Measurements from ENCODE around the gene ASIP. TPM values are rescaled to one million over a fixed set of nuclear protein-coding genes. Genes with fewer than 3 reads are reported as not detected.
"Not testable (repeated sequence)": the region's sequence is repeated elsewhere in the genome, so short reads cannot be mapped to it uniquely, and the experiment has no call there.

ASIP gene
- total RNA-seq, 2 donors from 2014 or later: 1.2 to 1.5 TPM

- intact Hi-C loops (cut with DNase I): no loop called here
- peak; percentile 12 for ATAC-seq
- DNase-seq: no peak
Observed at GRCh38 chr20:34269996-34270627, 28.9 kb downstream of the ASIP start.

- intact Hi-C loops (cut with DNase I): no loop called here
- ATAC-seq (no peak), DNase-seq (no peak)
Observed at GRCh38 chr20:34271956-34272355, 30.7 kb downstream of the ASIP start.

DNA sequence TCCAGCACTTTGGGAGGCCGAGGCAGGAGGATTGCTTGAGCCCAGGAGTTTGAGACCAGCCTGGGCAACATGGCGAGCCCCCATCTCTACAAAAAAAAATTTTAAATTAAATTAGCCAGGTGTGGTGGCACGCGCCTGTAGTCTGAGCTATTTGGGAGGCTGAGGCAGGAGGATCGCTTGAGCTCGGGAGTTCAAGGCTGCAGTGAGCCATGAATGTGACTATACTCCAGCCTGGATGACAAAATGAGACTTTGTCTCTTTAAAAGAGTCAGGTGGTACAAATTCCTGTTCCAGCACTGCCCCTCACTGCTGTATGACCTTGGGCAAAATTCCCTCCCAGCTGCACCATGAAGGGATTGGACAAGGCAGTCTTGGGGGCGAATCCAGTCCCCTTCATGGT is 33.5 kb downstream of the ASIP start:
- ATAC-seq: no peak
- DNase-seq: no peak
- intact Hi-C loops (cut with DNase I): no loop called here

DNA sequence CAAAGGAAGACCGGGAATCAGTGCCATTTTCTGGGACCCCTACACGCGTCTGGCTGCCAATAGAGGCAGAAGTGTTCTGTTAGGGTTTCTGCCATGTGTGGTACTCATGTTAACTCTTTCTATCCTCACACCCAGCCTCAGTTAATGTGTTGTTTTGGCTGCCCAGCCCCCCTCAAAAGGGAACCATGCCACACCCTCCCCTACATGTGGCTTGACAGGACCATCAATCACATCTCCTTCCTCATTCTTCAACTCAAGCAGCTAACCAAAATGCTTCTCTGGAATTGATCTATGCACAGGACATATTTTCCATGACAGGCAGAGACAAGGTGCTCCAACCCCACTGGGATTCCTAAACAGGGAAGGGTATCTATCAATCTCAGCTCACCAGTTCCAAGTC is 40.0 kb downstream of the ASIP start:
- no peak for DNase-seq
- no peak for ATAC-seq
- intact Hi-C loops (cut with DNase I): no loop called here

DNA sequence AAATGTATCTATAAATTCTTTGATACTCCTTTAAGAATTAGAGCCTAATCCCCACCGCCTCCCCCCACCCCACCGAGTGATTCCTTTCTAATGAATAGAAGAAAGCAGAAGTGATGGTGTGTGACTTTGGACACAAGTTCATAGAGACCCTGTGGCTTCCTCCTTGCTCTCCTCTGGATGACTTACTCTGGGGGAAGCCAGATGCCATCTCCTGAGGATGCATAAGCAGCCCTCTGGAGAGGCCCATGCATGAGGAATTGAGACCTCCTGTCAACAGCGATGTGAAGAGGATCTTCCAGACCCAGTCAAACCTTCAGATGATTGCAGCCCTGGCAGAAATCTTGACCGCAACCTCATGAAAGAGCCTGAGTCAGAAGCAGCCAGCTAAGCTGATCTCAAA is 40.8 kb downstream of the ASIP start:
- ATAC-seq (no peak), DNase-seq (no peak)
- intact Hi-C loops (cut with DNase I): no loop called here

DNA sequence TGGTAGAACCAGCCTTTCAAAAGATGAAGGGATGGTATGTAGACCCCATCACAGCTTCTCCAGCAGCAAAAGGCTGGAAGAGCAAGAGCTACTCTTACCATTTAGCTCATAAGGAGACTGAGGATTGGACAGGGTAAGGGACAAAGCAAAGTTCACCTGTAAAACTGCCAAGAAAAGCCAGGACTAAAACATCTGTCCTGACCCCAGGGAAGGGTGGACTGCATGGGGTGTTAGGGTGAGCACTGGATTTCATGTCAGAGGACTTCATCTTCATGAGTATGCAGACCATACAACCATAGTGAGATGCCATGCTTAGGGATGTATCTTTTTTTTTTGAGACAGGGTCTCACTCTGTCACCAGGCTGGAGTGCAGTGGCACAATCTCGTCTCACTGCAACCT is 42.6 kb downstream of the ASIP start:
- no peak for ATAC-seq
- no peak for DNase-seq
- intact Hi-C loops (cut with DNase I): no loop called here

GRCh38 chr20:34285450-34285849 is 44.2 kb downstream of the ASIP start:
- DNase-seq (no peak), ATAC-seq (no peak)
- intact Hi-C loops (cut with DNase I): no loop called here

DNA sequence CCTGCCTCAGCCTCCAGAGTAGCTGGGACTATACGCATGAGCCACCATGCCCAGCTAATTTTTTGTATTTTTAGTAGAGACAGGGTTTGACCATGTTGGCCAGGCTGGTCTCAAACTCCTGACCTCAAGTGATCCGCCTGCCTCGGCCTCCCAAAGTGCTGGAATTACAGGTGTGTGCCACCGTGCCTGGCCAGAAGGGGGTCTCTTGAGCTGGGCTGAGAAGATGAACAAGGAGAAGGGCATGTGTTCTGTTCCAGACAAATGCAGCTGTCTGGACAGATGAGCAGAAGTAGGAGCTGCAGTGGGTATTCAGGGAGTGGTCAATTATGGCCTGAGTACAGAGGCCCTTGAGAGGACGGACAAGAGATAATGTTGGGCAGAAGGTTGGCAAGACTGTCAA is 46.3 kb downstream of the ASIP start:
- DNase-seq; ATAC-seq; intact Hi-C loops (cut with DNase I): not testable (repeated sequence)

DNA sequence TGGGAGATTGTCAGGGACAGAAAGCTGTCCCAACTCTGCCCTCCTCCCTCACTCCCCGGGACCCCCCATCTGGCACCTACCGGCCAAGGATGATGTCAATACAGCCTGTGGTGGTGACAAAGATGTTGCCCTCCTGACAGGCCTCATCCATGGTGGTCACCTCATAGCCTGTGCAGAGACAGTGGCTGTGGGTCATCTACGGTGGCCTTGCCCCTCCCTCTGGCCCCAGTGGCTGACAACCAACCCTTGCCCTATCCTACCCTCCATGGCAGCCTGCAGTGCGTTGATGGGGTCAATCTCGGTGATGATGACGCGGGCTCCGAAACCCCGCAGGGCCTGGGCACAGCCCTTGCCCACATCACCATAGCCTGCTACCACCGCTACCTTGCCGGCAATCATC is 49.2 kb downstream of the ASIP start:
- intact Hi-C loops (cut with DNase I): no loop called here
- ATAC-seq: no peak
- DNase-seq: no peak

- DNase-seq (no peak), ATAC-seq (no peak)
- intact Hi-C loops (cut with DNase I): no loop called here
Observed at GRCh38 chr20:34292496-34292895, 51.3 kb downstream of the ASIP start.

DNA sequence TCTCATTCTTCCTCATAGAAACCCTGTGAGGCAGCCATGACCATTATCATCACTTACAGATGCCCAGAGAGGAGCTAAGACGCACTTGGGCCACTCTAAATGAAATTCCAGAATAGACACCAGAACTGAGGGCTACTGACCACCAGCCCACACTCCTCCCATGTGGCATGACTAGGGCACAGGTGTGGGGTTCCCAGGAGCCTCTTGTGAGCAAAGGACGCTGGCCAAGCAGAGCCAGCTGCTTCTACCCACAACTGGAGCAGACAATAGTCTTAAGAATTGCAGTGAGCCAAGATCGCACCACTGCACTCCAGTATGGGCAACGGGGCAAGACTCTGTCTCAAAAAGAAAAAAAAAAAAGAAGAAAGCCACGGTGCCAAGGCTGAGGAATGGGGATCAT is 51.9 kb downstream of the ASIP start:
- DNase-seq (no peak), ATAC-seq (no peak)
- intact Hi-C loops (cut with DNase I): no loop called here

- no peak for ATAC-seq
- intact Hi-C loops (cut with DNase I): no loop called here
- no peak for DNase-seq
Observed at GRCh38 chr20:34293589-34293988, 52.4 kb downstream of the ASIP start.

DNA sequence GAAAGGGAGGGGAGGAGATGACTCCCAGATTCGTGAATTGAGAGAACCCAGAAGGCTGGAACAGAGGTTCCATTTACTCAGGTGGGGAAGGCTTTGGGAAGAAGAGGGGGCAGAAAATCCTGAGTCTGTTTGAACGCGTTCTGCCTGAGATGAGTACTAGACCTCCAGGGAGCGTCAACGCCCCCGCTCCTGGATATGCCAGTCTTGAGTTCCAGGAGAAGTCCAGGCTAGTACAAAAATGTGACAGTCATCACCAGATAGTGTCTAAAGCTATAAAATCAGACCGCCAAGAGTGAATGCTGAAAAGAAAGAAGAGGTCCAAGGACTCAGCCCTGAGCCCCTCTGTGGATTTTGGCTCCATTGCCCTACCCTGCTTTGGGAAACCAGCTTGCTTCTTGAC is 53.3 kb downstream of the ASIP start:
- no peak for DNase-seq
- ATAC-seq: no peak
- intact Hi-C loops (cut with DNase I): no loop called here

GRCh38 chr20:34295284-34295683 is 54.1 kb downstream of the ASIP start:
- ATAC-seq: no peak
- intact Hi-C loops (cut with DNase I): no loop called here
- no peak for DNase-seq

GRCh38 chr20:34296468-34296867 is 55.2 kb downstream of the ASIP start:
- intact Hi-C loops (cut with DNase I): no loop called here
- no peak for ATAC-seq
- DNase-seq: no peak

GRCh38 chr20:34298294-34298784 is 57.1 kb downstream of the ASIP start:
- ATAC-seq; DNase-seq; intact Hi-C loops (cut with DNase I): not testable (repeated sequence)

DNA sequence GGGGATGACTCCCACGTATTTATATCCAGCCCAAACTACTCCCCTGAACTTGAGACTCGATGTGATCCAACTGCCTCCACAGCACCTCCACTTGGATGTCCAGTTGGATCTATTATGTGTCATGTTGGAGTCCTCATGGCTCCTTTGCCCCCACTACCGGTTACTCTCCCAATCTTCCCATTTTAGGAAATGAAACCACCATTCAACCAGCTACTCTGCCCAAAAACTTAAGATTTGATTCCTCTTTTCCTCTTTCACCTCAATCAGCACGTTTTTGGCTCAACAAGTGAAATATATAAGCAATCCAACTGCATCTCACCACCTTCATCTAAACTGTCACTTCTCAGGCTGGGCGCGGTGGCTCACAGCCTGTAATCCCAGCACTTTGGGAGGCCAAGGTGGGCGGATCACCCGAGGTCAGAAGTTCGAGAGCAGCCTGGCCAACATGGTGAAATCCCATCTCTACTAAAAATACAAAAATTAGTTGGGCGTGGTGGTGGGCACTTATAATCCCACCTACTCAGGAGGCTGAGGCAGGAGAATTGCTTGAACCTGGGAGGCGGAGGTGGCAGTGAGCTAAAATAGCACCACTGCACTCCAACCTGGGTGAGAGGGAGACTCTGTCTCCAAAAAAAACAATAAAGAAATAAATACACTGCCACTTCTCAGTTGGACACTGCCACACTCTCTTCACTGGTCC is 58.5 kb downstream of the ASIP start:
- intact Hi-C loops (cut with DNase I): no loop called here
- no peak for DNase-seq
- no peak for ATAC-seq

- no peak for ATAC-seq
- intact Hi-C loops (cut with DNase I): no loop called here
Observed at GRCh38 chr20:34300256-34300806, 59.1 kb downstream of the ASIP start.

GRCh38 chr20:34300809-34301586 is 59.8 kb downstream of the ASIP start:
- no peak for ATAC-seq
- DNase-seq: no peak
- intact Hi-C loops (cut with DNase I): no loop called here

More at GRCh38 chr20:34300256-34300806, 59.1 kb downstream of the ASIP start:
- DNase-seq: no peak

Data from left cardiac atrium (tissue), 4 donors.